ENCODE measurements around the gene ARGLU1. TPM values are rescaled to one million over a fixed set of nuclear protein-coding genes. Genes with fewer than 3 reads are reported as not detected.

The ARGLU1 gene
- total RNA-seq, 1 donor from 2014 or later: 128 TPM

DNA sequence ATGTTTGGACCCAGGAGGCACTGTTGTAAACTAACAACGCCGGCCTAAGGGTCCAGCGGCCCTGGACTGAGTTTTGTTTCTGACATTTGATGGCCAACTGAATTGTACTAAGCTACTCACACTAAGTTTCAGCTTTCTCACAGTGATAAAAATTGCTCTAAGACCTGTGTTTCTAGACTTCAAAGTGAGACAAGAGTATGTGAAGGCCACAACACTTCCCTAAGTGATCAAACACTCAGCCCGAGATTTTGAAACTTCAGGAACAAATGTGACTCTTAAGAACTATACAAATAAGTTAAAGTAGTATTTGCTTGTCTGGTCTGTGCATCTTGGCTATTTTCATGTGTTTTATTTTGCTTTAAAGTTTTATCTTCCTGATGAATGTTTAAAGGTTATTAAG, 62.6 kb downstream of the ARGLU1 start:
- TF ChIP-seq CTCF (conservative IDR thresholded peaks at IDR 0.05): no peak
- Mint-ChIP-seq H3K9me3 (peaks cover 5% of the 10 kb centered on the region), H3K27ac (no peak overlapping the region), H3K36me3 (peaks cover 57% of the 10 kb centered on the region), H3K27me3 (no peaks in the 10 kb centered on the region), H3K4me1 (ENCODE audit: unreplicated experiment) (peaks cover 28% of the 10 kb centered on the region), H3K4me3 (no peak overlapping the region)
- no peak for DNase-seq (ENCODE audit: extremely low spot score, unreplicated experiment)

GRCh38 chr13:106503730-106504453, 64.0 kb downstream of the ARGLU1 start:
- Mint-ChIP-seq H3K4me1 (ENCODE audit: unreplicated experiment) (peaks cover 42% of the 10 kb centered on the region), H3K27me3 (no peaks in the 10 kb centered on the region), H3K36me3 (peaks cover 56% of the 10 kb centered on the region), H3K9me3 (peaks cover 5% of the 10 kb centered on the region), H3K4me3 (no peak overlapping the region), H3K27ac (no peak overlapping the region)
- no peak for DNase-seq (ENCODE audit: extremely low spot score, unreplicated experiment)
- no peak for TF ChIP-seq CTCF (conservative IDR thresholded peaks at IDR 0.05)

DNA sequence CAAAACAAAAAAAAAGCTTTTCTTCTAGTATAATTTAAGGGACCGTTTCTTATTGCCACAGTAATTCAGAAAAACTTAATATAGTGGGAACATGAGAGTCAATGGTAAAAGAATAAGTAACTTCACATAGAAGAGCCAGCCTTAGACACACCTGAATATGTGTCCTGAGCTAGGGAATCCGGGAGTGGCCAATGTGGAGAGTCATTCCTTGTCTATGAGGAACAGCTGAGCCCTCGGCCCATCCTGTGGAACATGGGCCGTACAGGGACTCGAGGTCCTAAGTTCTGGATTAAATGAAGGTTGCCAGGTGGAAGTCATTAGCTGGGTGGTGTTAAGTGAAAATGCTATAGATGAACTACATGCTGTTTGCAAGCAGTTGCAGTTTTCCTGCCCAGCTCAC, 64.7 kb downstream of the ARGLU1 start:
- Mint-ChIP-seq H3K27me3 (no peaks in the 10 kb centered on the region), H3K4me1 (ENCODE audit: unreplicated experiment) (peaks cover 48% of the 10 kb centered on the region), H3K27ac (no peak overlapping the region), H3K9me3 (peaks cover 5% of the 10 kb centered on the region), H3K36me3 (peaks cover 51% of the 10 kb centered on the region), H3K4me3 (no peak overlapping the region)
- no peak for DNase-seq (ENCODE audit: extremely low spot score, unreplicated experiment)
- no peak for TF ChIP-seq CTCF (conservative IDR thresholded peaks at IDR 0.05)

DNA sequence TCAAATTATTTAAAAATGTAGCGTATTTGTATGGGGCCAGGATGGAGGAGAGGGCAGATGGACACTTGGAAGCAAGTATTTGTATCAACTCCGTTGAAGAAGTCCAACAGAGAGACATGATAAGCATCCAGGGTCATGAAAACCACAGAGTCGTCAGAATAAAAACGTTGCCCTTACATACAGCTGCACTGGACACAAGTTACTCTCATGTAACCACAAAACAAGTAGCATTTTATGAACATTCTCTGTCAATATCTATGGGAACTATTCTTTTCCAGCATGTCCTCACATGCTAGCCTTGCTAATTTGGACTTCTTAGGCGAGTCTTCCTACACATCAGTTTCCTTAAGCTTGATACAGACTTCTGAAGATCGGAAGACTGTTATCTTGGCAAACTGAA, 67.5 kb downstream of the ARGLU1 start:
- Mint-ChIP-seq H3K27me3 (no peaks in the 10 kb centered on the region), H3K36me3 (peaks cover 42% of the 10 kb centered on the region), H3K4me3 (no peak overlapping the region), H3K27ac (peak overlapping the region; percentile 25), H3K4me1 (ENCODE audit: unreplicated experiment) (peaks cover 63% of the 10 kb centered on the region), H3K9me3 (peaks cover 5% of the 10 kb centered on the region)
- no peak for DNase-seq (ENCODE audit: extremely low spot score, unreplicated experiment)
- TF ChIP-seq CTCF (conservative IDR thresholded peaks at IDR 0.05): no peak

- DNase-seq (ENCODE audit: extremely low spot score, unreplicated experiment): no peak
- Mint-ChIP-seq H3K36me3 (peaks cover 36% of the 10 kb centered on the region), H3K27ac (peak overlapping the region; percentile 25), H3K9me3 (peaks cover 5% of the 10 kb centered on the region), H3K4me3 (no peak overlapping the region), H3K27me3 (no peaks in the 10 kb centered on the region), H3K4me1 (ENCODE audit: unreplicated experiment) (peaks cover 59% of the 10 kb centered on the region)
- TF ChIP-seq CTCF (conservative IDR thresholded peaks at IDR 0.05): no peak
Observed at GRCh38 chr13:106499896-106500295, 68.0 kb downstream of the ARGLU1 start.

All from type B pancreatic cell (in vitro differentiated cells).